NCI-H460 (cell line): ENCODE data around the gene SHOX. TPM values are rescaled to one million over a fixed set of nuclear protein-coding genes. Genes with fewer than 3 reads are reported as not detected.
"Not testable (repeated sequence)": the region's sequence is repeated elsewhere in the genome, so short reads cannot be mapped to it uniquely, and the experiment has no call there.

Source experiments
- DNase-seq: peaks from one replicate; pipeline ENCODE4 v3.0.0-alpha.2; 2016; ENCODE audit warnings: low read depth; ENCODE audit errors: extremely low read depth
- total RNA-seq: library from RNA; depleted of rRNA; stranded (reverse); fragments of >200 nt; shearing (Covaris generic); gene quantifications from 2 replicates; pipeline ENCODE4 v1.2.3, GENCODE V29; 2014

SHOX gene
- total RNA-seq, 1 experiment from 2014 or later: not detected

- no peak for DNase-seq
These were observed 8.7 kb upstream of the SHOX start for GRCh38 chrX:621705-622503.

- not testable (repeated sequence) for DNase-seq
These were observed 7.8 kb upstream of the SHOX start for GRCh38 chrX:622802-623201.

GRCh38 chrX:623268-623598 lies 7.4 kb upstream of the SHOX start:
- DNase-seq: no peak

GRCh38 chrX:623599-624315 lies 6.8 kb upstream of the SHOX start:
- DNase-seq: no peak

- DNase-seq: no peak
These were observed 5.4 kb upstream of the SHOX start for GRCh38 chrX:625137-625691.

GRCh38 chrX:626047-626446 lies 4.5 kb upstream of the SHOX start:
- DNase-seq: not testable (repeated sequence)

GRCh38 chrX:626745-627509 lies 3.7 kb upstream of the SHOX start:
- no peak for DNase-seq

- DNase-seq: no peak
These were observed 3.0 kb upstream of the SHOX start for GRCh38 chrX:627510-627981.

- DNase-seq: no peak
These were observed 2.6 kb upstream of the SHOX start for GRCh38 chrX:627995-628394.

- DNase-seq: no peak
These were observed 1.2 kb upstream of the SHOX start for GRCh38 chrX:629230-630006.

- no peak for DNase-seq
These were observed 482 bp upstream of the SHOX start for GRCh38 chrX:630007-630611.

- DNase-seq: no peak
These were observed 1.3 kb downstream of the SHOX start for GRCh38 chrX:631802-632365.

GRCh38 chrX:632366-633042 lies 1.9 kb downstream of the SHOX start:
- no peak for DNase-seq

- no peak for DNase-seq
These were observed 2.7 kb downstream of the SHOX start for GRCh38 chrX:633043-633984.

- no peak for DNase-seq
These were observed 3.7 kb downstream of the SHOX start for GRCh38 chrX:633985-634958.

GRCh38 chrX:635428-636090 lies 5.0 kb downstream of the SHOX start:
- DNase-seq: no peak
